RWPE1 (cell line): Measurements from ENCODE around the gene DROSHA.

Experiments used
- CTCF ChIA-PET: fragments of 350-600 bp; sonication (Branson Sonifier 250); formaldehyde crosslinking; extraction: SDS; loops from one replicate; lab custom pipeline; 2021; lab: Yijun Ruan, JAX
- POLR2A ChIA-PET: fragments of 400-600 bp; formaldehyde crosslinking; extraction: SDS; loops from one replicate; lab custom pipeline; 2020; ENCODE audit warnings: antibody characterized with exemption; ENCODE audit not compliant: low non-redundant PET; lab: Yijun Ruan, JAX
- DNase-seq: peaks from one replicate; pipeline ENCODE4 v3.0.0; 2012; ENCODE audit warnings: low spot score
- H3K27ac ChIP-seq: fragments of 450-650 bp; 2 replicates; pipeline ENCODE4 v1.5.1; 2017
- TF ChIP-seq, protein P1 (sequence below): fragments of 450-650 bp; conservative IDR thresholded peaks from 2 replicates; pipeline ENCODE4 v1.5.1; 2017; ENCODE audit warnings: low read depth, mild to moderate bottlenecking

DROSHA gene

DNA sequence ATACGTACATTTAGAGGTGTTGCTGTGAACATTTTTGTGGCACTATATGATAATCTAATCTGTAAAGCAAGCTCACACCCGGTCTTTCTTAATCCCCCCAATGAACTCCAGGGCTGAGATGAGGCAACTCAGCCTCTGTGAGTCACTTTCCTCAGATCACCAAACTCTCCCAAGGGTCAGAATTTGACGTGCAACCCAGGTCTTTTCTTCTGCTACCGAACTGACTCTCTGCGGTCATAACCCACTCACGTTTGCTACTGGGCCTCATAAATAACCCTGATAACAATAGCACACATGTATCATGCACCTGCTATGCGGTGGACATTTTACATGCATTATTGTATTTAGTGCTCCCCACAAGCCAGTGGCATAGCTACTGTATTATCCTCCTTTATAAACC lies 153.1 kb downstream of the DROSHA start:
- ChIA-PET POLR2A (no interaction called here), CTCF (no interaction called here)
- TF ChIP-seq, protein P1, sequence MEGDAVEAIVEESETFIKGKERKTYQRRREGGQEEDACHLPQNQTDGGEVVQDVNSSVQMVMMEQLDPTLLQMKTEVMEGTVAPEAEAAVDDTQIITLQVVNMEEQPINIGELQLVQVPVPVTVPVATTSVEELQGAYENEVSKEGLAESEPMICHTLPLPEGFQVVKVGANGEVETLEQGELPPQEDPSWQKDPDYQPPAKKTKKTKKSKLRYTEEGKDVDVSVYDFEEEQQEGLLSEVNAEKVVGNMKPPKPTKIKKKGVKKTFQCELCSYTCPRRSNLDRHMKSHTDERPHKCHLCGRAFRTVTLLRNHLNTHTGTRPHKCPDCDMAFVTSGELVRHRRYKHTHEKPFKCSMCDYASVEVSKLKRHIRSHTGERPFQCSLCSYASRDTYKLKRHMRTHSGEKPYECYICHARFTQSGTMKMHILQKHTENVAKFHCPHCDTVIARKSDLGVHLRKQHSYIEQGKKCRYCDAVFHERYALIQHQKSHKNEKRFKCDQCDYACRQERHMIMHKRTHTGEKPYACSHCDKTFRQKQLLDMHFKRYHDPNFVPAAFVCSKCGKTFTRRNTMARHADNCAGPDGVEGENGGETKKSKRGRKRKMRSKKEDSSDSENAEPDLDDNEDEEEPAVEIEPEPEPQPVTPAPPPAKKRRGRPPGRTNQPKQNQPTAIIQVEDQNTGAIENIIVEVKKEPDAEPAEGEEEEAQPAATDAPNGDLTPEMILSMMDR = no peak
- no peak overlapping the region for H3K27ac ChIP-seq
- no peak for DNase-seq

DNA sequence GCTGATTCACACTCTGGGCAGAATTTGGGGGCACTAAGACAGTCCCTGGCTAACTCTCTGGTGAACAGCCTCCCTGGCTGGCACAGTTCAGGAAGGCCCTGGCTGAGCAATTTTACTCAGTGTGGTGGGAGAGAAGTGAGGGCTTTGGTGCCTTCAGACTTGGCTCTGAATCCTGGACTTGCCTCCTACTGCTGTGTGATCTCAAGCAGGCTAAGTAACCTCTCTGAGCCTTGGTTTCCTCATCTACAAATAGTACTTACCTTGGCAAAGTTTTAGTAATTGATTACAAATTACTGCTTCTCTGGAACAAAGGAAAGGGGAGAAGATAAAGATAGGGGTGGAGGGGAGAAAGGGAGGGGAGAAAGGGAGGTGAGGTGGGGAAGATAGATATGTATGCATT lies 153.8 kb downstream of the DROSHA start:
- TF ChIP-seq, protein P1 = no peak
- DNase-seq = no peak
- ChIA-PET CTCF (no interaction called here), POLR2A (no interaction called here)
- H3K27ac ChIP-seq = no peak overlapping the region

DNA sequence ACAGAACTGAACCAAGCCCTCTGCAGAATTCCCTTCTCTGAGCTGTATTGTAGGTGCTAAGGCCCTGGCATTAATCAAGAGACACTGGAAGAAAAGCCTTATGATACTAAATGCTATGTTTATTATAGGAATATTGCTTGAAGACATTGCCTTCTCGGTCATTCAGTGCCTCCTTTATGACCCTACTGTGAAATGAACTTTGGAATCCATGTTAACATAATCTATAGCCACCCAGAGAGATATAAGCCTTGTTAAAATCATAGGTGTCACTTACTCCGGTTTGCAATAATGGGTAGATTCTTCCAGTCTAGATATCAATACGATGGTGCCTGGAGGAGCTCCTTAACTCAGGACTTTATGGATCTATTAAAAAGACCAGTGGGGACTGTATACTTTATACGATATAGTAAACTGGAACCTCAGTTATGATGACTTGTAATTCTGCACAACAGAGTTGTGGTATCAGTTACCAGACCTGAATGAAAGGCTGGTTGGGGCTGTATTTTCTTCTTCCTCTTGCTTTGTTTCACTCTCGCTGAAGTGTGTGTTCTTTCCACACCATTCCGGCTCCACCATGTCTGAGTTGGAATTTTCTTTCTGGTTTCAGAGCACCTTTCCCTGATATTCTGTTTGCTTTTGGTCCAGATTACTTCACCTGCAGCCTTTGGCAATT lies 154.5 kb downstream of the DROSHA start:
- TF ChIP-seq, protein P1 = no peak
- no peak for DNase-seq
- H3K27ac ChIP-seq = no peak overlapping the region
- ChIA-PET CTCF (interaction anchor here (0.5 kb wide), 1 partner anchor 1516 kb away, joined by 5 read pairs; no protein-coding TSS in a partner anchor), POLR2A (no interaction called here)

DNA sequence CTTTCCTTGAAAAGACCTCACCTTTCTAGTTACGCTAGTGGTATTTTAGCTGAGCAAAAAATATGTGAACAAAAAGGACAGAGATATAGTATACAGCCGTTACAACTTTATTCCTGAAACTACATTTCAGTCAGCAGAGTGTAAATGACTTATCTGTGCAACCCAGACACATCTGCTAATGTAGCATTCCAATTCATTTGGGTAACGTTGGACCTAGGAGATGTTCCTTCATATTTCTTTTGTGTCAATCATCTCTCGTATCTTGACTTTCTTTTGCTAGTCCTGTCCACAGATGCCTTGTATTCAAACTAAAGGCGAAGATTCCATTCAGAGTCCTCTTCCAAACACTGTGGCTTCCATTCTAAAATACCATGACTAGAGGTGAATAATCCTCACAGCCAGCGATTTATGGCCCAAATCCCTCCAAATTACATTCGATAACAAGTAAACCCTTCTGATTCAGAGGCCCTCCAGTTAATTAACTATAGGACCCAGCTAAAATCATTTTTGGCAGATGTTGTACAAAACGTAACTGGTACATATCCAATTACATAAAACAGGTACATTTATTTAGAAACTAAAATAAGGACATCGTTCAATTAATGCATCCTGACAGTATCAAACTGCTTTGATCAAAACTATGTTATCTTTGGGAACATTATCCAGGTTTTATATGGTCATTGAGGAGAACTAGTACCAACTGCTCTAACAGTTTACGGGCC lies 155.7 kb downstream of the DROSHA start:
- CTCF ChIA-PET = interaction anchor here (0.8 kb wide), 1 partner anchor 495 kb away, joined by 3 read pairs; no protein-coding TSS in a partner anchor
- TF ChIP-seq, protein P1 = no peak
- H3K27ac ChIP-seq = no peak overlapping the region
- POLR2A ChIA-PET = no interaction called here
- no peak for DNase-seq

DNA sequence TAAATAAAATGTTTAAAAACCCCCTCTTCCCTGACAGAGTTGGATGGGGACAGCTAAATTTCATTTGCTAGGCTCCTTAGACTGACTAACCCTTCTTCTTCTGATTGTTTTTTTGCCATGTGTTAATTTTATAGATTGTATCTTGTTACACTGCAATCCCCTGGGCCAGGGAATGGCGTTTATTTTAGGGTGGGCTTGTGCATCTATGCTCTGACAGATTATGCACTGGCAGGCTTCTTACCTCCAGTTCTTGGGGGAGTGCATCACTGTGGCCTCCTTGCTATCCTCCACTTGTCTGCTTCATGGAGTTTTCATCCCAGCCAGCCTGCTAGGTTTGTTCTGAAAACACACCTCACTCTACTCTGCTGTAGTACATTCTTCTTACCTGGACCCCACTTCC lies 159.8 kb downstream of the DROSHA start:
- TF ChIP-seq, protein P1 = no peak
- DNase-seq = no peak
- CTCF ChIA-PET = no interaction called here
- H3K27ac ChIP-seq = no peak overlapping the region
- POLR2A ChIA-PET = no interaction called here

DNA sequence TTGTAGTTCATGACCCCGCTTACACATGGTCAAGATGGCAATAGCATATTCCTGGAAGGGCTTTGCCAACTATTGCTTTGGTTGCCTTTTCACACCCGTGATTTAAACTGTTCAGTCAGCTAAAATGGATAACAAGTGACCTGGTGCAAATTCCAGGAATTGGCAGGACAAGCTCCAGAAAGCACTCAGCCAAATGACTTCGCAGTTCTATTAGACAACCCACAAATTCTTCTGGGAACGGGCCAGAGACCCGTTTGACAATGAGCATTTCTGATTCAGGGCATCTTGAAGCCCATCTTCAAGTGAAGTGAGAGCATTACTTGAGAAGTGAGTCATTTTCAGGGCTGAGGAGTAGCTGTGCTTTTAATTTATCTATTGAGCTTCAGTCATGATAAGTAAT lies 165.0 kb downstream of the DROSHA start:
- CTCF ChIA-PET = no interaction called here
- POLR2A ChIA-PET = no interaction called here

More for the DNA sequence above, 165.0 kb downstream of the DROSHA start:
- TF ChIP-seq, protein P1 = no peak
- no peak for DNase-seq
- H3K27ac ChIP-seq = no peak overlapping the region
